A673 (cell line): Measurements from ENCODE around the gene MRPL27.

Source experiments
- CTCF ChIP-seq: fragments of 300-800, 200-600 bp; sonication (generic); conservative IDR thresholded peaks from 2 replicates; pipeline ENCODE4 v1.5.1; 2017; ENCODE audit warnings: low read depth, mild to moderate bottlenecking, antibody characterized with exemption, low read length, moderate library complexity, mixed read lengths
- EZH2 ChIP-seq: fragments of 200-600 bp; sonication (generic); IDR thresholded peaks from 2 replicates; pipeline ENCODE4 v1.6.1; 2017; ENCODE audit warnings: borderline replicate concordance, low read depth, mild to moderate bottlenecking, mixed read lengths, antibody characterized with exemption, low read length; ENCODE audit not compliant: poor library complexity, severe bottlenecking

DNA sequence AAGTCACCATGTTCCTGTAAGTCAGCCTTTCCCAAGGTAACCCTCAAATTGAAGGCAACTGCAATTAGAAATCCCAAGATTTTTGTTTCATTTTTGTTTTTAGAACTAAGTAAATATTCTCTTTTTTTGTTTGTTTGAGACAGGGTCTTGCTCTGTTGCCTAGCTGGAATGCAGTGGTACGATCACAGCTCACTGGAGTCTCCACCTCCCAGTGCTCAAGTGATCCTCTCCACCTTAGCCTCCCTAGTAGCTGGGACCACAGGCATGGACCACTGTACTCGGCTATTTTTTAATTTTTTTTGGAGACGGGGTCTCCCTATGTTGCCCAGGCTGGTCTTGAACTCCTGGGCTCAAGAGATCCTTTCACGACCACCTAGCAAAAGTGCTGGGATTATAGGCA lies 34.9 kb upstream of the MRPL27 start:
- TF ChIP-seq CTCF (no peak), EZH2 (no peak)
